ENCODE data around the gene GSTT2B.
"Not testable (repeated sequence)": the region's sequence is repeated elsewhere in the genome, so short reads cannot be mapped to it uniquely, and the experiment has no call there.

GSTT2B gene

DNA sequence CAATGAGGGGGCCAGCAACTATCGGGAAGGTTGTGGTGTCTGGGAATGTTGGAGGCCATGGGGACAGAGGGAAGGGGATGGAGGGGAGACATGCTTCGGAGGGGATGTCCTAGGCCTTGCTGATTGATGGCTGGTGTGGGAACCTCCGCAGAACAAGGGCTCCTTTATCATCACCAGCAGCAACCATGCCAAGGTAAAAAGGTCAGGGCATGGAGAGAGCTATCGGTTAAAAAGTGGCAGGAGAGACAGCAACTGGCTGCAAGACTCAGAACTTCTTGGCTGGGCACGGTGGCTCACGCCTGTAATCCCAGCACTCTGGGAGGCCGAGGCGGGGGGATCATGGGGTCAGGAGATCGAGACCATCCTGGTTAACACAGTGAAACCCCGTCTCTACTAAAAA is 41.3 kb upstream of the GSTT2B start:
- Histone ChIP-seq H3K4me3 (ENCODE audit: insufficient read depth in 1 of 2, low read depth in 1 of 2, low read length in 2 of 2) (no peak overlapping the region), H3K9me3 (ENCODE audit: control insufficient read depth, low read length) (no peaks in the 10 kb centered on the region), H3K27ac (ENCODE audit: low read length, poor library complexity, severe bottlenecking) (no peak overlapping the region), H2BK15ac (ENCODE audit: low read depth, poor library complexity, severe bottlenecking) (no peak overlapping the region), H3K79me1 (replicated peaks; ENCODE audit: low read length, poor library complexity, severe bottlenecking) (no peaks in the 10 kb centered on the region), H3K36me3 (ENCODE audit: control insufficient read depth in 1 of 2, insufficient read depth in 2 of 2, low read depth in 1 of 2, low read length in 2 of 2) (no peaks in the 10 kb centered on the region), H4K91ac (ENCODE audit: low read length) (no peak overlapping the region), H3K9ac (ENCODE audit: low read length) (no peak overlapping the region), H3K14ac (ENCODE audit: low read length in 2 of 2) (no peak overlapping the region), H2BK5ac (ENCODE audit: low read depth, low read length, poor library complexity, severe bottlenecking) (no peak overlapping the region), H2BK12ac (ENCODE audit: low read length in 2 of 2) (no peak overlapping the region), H2BK120ac (ENCODE audit: low read depth, low read length) (no peak overlapping the region), H2AFZ (ENCODE audit: low read depth, low read length) (no peak overlapping the region), H3K27me3 (ENCODE audit: control insufficient read depth in 1 of 2, insufficient read depth in 1 of 2, low read length in 2 of 2) (peaks cover 7 to 8% of the 10 kb centered on the region in 2 experiments), H3K4me1 (ENCODE audit: control insufficient read depth, insufficient read depth, low read depth, low read length) (no peaks in the 10 kb centered on the region), H2AK5ac (ENCODE audit: low read length, severe bottlenecking) (no peak overlapping the region), H3K18ac (ENCODE audit: low read depth in 1 of 2, low read length in 2 of 2) (no peak overlapping the region), H3K4ac (ENCODE audit: low read depth in 1 of 2, low read length in 2 of 2) (no peak overlapping the region), H3K23ac (ENCODE audit: low read length in 2 of 2) (no peak overlapping the region), H3K4me2 (ENCODE audit: low read length, poor library complexity, severe bottlenecking) (no peak overlapping the region), H4K8ac (ENCODE audit: low read length) (no peak overlapping the region)
- 95% methylated on average over 6 of the region's 10 CpGs for WGBS
- no peak for DNase-seq

DNA sequence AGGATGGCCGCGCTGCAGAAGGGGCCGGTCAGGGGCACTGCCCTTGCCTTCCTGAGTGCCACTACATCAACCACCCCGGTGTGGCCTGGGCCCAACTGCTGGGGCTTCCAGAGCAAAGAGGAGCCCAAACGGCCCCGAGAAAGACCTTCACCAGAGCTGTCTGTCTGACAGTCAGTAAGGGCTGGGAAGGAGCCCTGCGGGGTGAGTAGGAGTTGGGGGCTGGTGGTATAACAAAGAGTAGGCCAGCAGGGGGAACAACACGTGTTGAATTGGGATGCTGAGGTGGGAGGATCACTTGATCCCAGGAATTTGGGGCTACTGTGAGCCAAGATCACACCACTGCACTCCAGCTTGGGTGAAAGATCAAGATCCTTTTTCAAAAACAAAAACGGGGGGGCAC is 40.3 kb upstream of the GSTT2B start:
- Histone ChIP-seq H3K9me3 (ENCODE audit: control insufficient read depth, low read length) (no peaks in the 10 kb centered on the region), H2BK12ac (ENCODE audit: low read length in 2 of 2) (no peak overlapping the region), H2BK120ac (ENCODE audit: low read depth, low read length) (no peak overlapping the region), H3K27me3 (ENCODE audit: control insufficient read depth in 1 of 2, insufficient read depth in 1 of 2, low read length in 2 of 2) (peaks cover 5 to 7% of the 10 kb centered on the region in 2 experiments), H4K91ac (ENCODE audit: low read length) (peak overlapping the region; percentile 43), H3K14ac (ENCODE audit: low read length in 2 of 2) (no peak overlapping the region), H2AFZ (ENCODE audit: low read depth, low read length) (no peak overlapping the region), H3K36me3 (ENCODE audit: control insufficient read depth in 1 of 2, insufficient read depth in 2 of 2, low read depth in 1 of 2, low read length in 2 of 2) (no peaks in the 10 kb centered on the region), H2AK5ac (ENCODE audit: low read length, severe bottlenecking) (no peak overlapping the region), H3K4ac (ENCODE audit: low read depth in 1 of 2, low read length in 2 of 2) (no peak overlapping the region), H3K18ac (ENCODE audit: low read depth in 1 of 2, low read length in 2 of 2) (no peak overlapping the region), H3K27ac (ENCODE audit: low read length, poor library complexity, severe bottlenecking) (no peak overlapping the region), H3K9ac (ENCODE audit: low read length) (no peak overlapping the region), H4K8ac (ENCODE audit: low read length) (no peak overlapping the region), H3K4me2 (ENCODE audit: low read length, poor library complexity, severe bottlenecking) (no peak overlapping the region), H3K4me3 (ENCODE audit: insufficient read depth in 1 of 2, low read depth in 1 of 2, low read length in 2 of 2) (no peak overlapping the region), H3K23ac (ENCODE audit: low read length in 2 of 2) (no peak overlapping the region), H2BK5ac (ENCODE audit: low read depth, low read length, poor library complexity, severe bottlenecking) (no peak overlapping the region), H2BK15ac (ENCODE audit: low read depth, poor library complexity, severe bottlenecking) (peak overlapping the region; percentile 44), H3K4me1 (ENCODE audit: control insufficient read depth, insufficient read depth, low read depth, low read length) (no peaks in the 10 kb centered on the region), H3K79me1 (replicated peaks; ENCODE audit: low read length, poor library complexity, severe bottlenecking) (no peaks in the 10 kb centered on the region)
- WGBS, result 82% methylated on average over 9 of the region's 9 CpGs
- no peak for DNase-seq

DNA sequence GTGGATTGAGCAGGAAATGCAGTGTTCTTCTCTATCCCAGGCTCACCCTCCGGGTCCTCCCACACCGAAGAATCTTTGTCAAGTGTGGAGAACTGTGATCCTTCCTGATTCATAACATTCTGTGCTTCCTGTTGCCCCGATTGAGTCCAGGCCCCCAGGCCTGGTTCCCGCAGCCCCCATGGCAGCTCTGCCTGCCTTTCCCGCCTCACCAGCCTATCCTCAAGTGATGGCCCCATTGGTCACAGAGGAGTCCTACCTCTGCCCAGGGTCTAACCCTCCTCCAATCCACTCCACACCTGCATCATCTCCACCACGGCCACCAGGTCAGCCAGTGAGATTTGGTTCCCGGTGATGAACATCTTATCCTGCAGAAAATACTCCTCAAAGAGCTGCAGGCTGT is 38.8 kb upstream of the GSTT2B start:
- not testable (repeated sequence) for H3K4ac ChIP-seq (ENCODE audit: low read depth in 1 of 2, low read length in 2 of 2); H2AK5ac ChIP-seq (ENCODE audit: low read length, severe bottlenecking); H3K27me3 ChIP-seq (ENCODE audit: control insufficient read depth in 1 of 2, insufficient read depth in 1 of 2, low read length in 2 of 2); H3K36me3 ChIP-seq (ENCODE audit: control insufficient read depth in 1 of 2, insufficient read depth in 2 of 2, low read depth in 1 of 2, low read length in 2 of 2); H3K79me1 ChIP-seq (replicated peaks; ENCODE audit: low read length, poor library complexity, severe bottlenecking); H4K8ac ChIP-seq (ENCODE audit: low read length); DNase-seq; H4K91ac ChIP-seq (ENCODE audit: low read length); H2BK12ac ChIP-seq (ENCODE audit: low read length in 2 of 2); H2BK15ac ChIP-seq (ENCODE audit: low read depth, poor library complexity, severe bottlenecking); H3K9me3 ChIP-seq (ENCODE audit: control insufficient read depth, low read length); H3K9ac ChIP-seq (ENCODE audit: low read length); H3K23ac ChIP-seq (ENCODE audit: low read length in 2 of 2); H2BK120ac ChIP-seq (ENCODE audit: low read depth, low read length); H3K27ac ChIP-seq (ENCODE audit: low read length, poor library complexity, severe bottlenecking); H3K18ac ChIP-seq (ENCODE audit: low read depth in 1 of 2, low read length in 2 of 2); H3K4me3 ChIP-seq (ENCODE audit: insufficient read depth in 1 of 2, low read depth in 1 of 2, low read length in 2 of 2); H3K14ac ChIP-seq (ENCODE audit: low read length in 2 of 2); H3K4me1 ChIP-seq (ENCODE audit: control insufficient read depth, insufficient read depth, low read depth, low read length); H2BK5ac ChIP-seq (ENCODE audit: low read depth, low read length, poor library complexity, severe bottlenecking); H3K4me2 ChIP-seq (ENCODE audit: low read length, poor library complexity, severe bottlenecking); H2AFZ ChIP-seq (ENCODE audit: low read depth, low read length)
- 87% methylated on average over 7 of the region's 7 CpGs for WGBS

DNA sequence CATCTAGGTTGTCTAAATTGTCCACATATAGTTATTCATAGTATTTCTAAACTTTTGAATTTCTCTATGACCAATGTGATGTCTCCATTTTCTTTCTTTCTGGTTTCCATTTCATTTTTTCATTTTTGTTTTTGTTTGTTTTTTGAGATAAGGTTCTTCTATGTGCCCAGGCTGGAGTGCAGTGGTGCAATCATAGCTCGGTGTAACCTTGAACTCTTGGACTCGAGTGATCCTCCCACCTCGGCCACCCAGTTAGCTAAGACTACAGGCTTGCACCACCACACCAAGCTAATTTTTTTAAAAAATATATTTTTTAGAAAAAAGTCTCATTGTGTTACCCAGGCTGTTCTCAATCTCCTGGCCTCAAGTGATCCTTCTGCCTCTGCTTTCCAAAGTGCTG is 36.1 kb upstream of the GSTT2B start:
- Histone ChIP-seq H2BK15ac (ENCODE audit: low read depth, poor library complexity, severe bottlenecking) (no peak overlapping the region), H2AFZ (ENCODE audit: low read depth, low read length) (no peak overlapping the region), H3K4me2 (ENCODE audit: low read length, poor library complexity, severe bottlenecking) (no peak overlapping the region), H3K14ac (ENCODE audit: low read length in 2 of 2) (no peak overlapping the region), H3K18ac (ENCODE audit: low read depth in 1 of 2, low read length in 2 of 2) (no peak overlapping the region), H3K4me3 (ENCODE audit: insufficient read depth in 1 of 2, low read depth in 1 of 2, low read length in 2 of 2) (no peak overlapping the region), H3K36me3 (ENCODE audit: control insufficient read depth in 1 of 2, insufficient read depth in 2 of 2, low read depth in 1 of 2, low read length in 2 of 2) (no peaks in the 10 kb centered on the region), H3K4ac (ENCODE audit: low read depth in 1 of 2, low read length in 2 of 2) (no peak overlapping the region), H2BK120ac (ENCODE audit: low read depth, low read length) (no peak overlapping the region), H3K4me1 (ENCODE audit: control insufficient read depth, insufficient read depth, low read depth, low read length) (no peaks in the 10 kb centered on the region), H2AK5ac (ENCODE audit: low read length, severe bottlenecking) (no peak overlapping the region), H3K9ac (ENCODE audit: low read length) (no peak overlapping the region), H3K27ac (ENCODE audit: low read length, poor library complexity, severe bottlenecking) (no peak overlapping the region), H3K27me3 (ENCODE audit: control insufficient read depth in 1 of 2, insufficient read depth in 1 of 2, low read length in 2 of 2) (no peaks in the 10 kb centered on the region), H2BK12ac (ENCODE audit: low read length in 2 of 2) (no peak overlapping the region), H3K9me3 (ENCODE audit: control insufficient read depth, low read length) (no peaks in the 10 kb centered on the region), H4K8ac (ENCODE audit: low read length) (no peak overlapping the region), H4K91ac (ENCODE audit: low read length) (no peak overlapping the region), H3K23ac (ENCODE audit: low read length in 2 of 2) (no peak overlapping the region), H2BK5ac (ENCODE audit: low read depth, low read length, poor library complexity, severe bottlenecking) (no peak overlapping the region), H3K79me1 (replicated peaks; ENCODE audit: low read length, poor library complexity, severe bottlenecking) (no peaks in the 10 kb centered on the region)
- WGBS, result 100% methylated on average over 1 of the region's 3 CpGs
- no peak for DNase-seq

Measured in mesenchymal stem cell (in vitro differentiated cells and primary cell).